HG03460 (cell line): ENCODE data around the gene AMDHD2.
"Not testable (repeated sequence)": the region's sequence is repeated elsewhere in the genome, so short reads cannot be mapped to it uniquely, and the experiment has no call there.

Source experiments
- ATAC-seq: cut with Tn5 transposase; IDR thresholded peaks from one replicate; pipeline ENCODE4 v1.9.1; 2021; ENCODE audit not compliant: unreplicated experiment

AMDHD2 gene

GRCh38 chr16:2520097-2520783 is at the start of gene AMDHD2:
TSS of gene AMDHD2 (plus strand) at chr16:2520371. CDS start at chr16:2520459, 88 bp downstream.
- no peak for ATAC-seq

GRCh38 chr16:2470603-2471015 is 49.6 kb upstream of the AMDHD2 start:
- no peak for ATAC-seq

GRCh38 chr16:2471016-2471652 is 49.0 kb upstream of the AMDHD2 start, which contains the start of gene NTN3:
TSS of gene NTN3 (plus strand) at chr16:2471297. CDS start at chr16:2471702, 405 bp downstream.
- ATAC-seq = no peak

- no peak for ATAC-seq
Observed at GRCh38 chr16:2471653-2472487, 48.3 kb upstream of the AMDHD2 start.

- ATAC-seq = no peak
Observed at GRCh38 chr16:2472488-2472864, 47.7 kb upstream of the AMDHD2 start.

GRCh38 chr16:2472885-2473445 is 47.2 kb upstream of the AMDHD2 start:
- no peak for ATAC-seq

GRCh38 chr16:2473446-2473926 is 46.7 kb upstream of the AMDHD2 start:
- ATAC-seq = no peak

GRCh38 chr16:2473999-2474876 is 45.9 kb upstream of the AMDHD2 start:
- ATAC-seq = peak; percentile 32

GRCh38 chr16:2474877-2475412 is 45.2 kb upstream of the AMDHD2 start, which contains the start of gene TBC1D24:
TSS of gene TBC1D24 (plus strand) at chr16:2475127. CDS start at chr16:2496149, 21,022 bp downstream.
- ATAC-seq = peak; percentile 54

- ATAC-seq = peak; percentile 4
Observed at GRCh38 chr16:2475413-2476344, 44.5 kb upstream of the AMDHD2 start.

- no peak for ATAC-seq
Observed at GRCh38 chr16:2476345-2476720, 43.8 kb upstream of the AMDHD2 start.

GRCh38 chr16:2476741-2477140 is 43.4 kb upstream of the AMDHD2 start:
- ATAC-seq = no peak

GRCh38 chr16:2477327-2477726 is 42.8 kb upstream of the AMDHD2 start:
- ATAC-seq = no peak

- ATAC-seq = no peak
Observed at GRCh38 chr16:2478279-2478678, 41.9 kb upstream of the AMDHD2 start.

GRCh38 chr16:2479996-2480395 is 40.2 kb upstream of the AMDHD2 start:
- ATAC-seq = not testable (repeated sequence)

GRCh38 chr16:2480948-2481347 is 39.2 kb upstream of the AMDHD2 start:
- no peak for ATAC-seq

GRCh38 chr16:2481676-2482075 is 38.5 kb upstream of the AMDHD2 start:
- no peak for ATAC-seq

GRCh38 chr16:2482249-2482648 is 37.9 kb upstream of the AMDHD2 start:
- ATAC-seq = no peak
